ENCODE measurements around the gene GAPDH. TPM values are rescaled to one million over a fixed set of nuclear protein-coding genes. Genes with fewer than 3 reads are reported as not detected.
A peak's percentile ranks its signal among the peaks of the same experiment; 100 is the strongest.
"Not testable (repeated sequence)": the region's sequence is repeated elsewhere in the genome, so short reads cannot be mapped to it uniquely, and the experiment has no call there.

Gene GAPDH
- polyA plus RNA-seq, 10 donors: 2,765 to 4,884 (median 4,736) TPM

DNA sequence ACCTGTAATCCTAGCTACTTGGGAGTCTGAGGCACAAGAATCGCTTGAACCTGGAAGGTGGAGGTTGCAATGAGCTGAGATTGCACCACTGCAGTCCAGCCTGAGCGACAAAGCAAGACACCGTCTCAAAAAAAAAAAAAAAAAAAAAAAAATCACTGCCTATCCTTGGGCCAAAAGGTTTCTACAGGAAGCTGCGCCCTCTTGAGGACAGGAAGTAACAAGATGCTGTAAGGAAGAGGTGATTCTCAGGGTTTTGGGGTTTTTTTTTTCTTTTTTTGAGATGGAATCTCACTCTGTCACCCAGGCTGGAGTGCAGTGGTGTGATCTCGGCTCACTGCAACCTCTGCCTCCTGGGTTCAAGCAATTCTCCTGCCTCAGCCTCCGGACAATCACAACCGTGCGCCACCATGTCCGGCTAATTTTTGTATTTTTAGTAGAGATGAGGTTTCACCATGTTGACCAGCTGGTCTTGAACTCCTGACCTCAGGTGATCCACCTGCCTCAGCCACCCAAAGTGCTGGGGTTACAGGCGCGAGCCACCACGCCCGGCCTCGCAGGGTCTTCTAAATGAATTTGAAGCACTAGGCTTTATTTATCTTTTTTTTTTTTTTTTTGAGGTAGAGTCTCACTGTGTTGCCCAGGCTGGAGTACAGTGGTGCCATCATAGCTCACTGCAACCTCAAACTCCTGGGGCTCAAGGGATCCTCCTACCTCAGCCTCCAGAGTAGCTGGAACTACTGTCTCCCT lies 23.9 kb downstream of the GAPDH start:
- peak in 1 of 3 donors; percentile 66 for DNase-seq

GRCh38 chr12:6559500-6559899 lies 25.2 kb downstream of the GAPDH start:
- no peak for DNase-seq

DNA sequence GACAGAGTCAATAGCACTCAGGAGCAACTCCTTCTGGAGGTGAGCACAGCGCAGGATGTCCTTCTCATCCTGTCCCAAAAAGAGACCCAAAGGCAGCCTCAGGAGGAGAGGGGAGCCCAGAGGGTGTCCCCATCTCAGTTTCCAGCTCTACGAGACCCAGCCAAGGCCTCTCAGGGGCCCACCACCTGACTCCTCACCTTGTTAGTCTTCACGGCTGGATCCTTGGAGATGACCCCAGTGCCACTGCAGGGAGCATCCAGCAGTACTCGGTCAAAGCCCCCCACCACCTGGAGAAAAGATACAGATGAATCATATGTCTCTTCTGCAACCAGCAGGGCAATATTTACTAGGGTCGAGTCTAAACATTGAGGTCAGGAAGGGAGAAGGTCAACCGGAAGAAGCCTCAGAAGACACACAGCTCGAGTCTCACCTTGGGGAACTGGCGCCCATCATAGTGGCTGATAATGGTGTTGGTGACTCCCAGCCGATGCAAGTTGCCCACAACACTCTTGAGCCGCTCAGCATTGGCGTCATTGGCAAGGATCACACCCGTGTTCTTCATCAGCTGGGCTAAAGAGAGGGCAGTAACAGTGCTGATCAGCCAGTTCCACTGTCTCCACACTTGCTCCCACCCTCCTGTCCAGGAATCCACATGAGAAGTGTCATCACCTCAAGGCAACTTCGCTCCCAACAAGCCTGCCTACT lies 26.3 kb downstream of the GAPDH start:
- no peak for DNase-seq

- DNase-seq: no peak
These were observed 28.6 kb downstream of the GAPDH start for GRCh38 chr12:6562881-6563280.

GRCh38 chr12:6563448-6564050 lies 29.2 kb downstream of the GAPDH start:
- peak in 1 of 3 donors; percentile 63 for DNase-seq

GRCh38 chr12:6567112-6567670 lies 32.9 kb downstream of the GAPDH start:
- no peak for DNase-seq

DNA sequence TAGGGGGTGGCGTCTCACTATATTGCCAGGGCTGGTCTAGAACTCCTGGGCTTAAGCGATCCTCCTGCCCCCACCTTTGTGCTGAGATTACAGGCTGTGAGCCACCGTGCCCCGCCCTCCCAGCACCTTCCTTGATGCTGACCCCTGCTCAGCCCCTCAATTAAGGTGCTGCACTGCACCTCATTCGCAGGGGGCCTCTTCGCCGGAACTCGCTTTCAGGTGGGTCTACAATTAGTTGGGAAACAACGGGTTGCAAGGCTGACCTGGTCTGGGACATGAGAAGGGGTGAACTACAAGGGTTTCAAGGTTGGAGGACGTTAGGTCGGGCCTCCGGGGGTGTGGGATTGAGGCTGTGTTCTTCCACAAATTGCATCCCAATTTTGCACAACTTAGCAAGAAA lies 35.0 kb downstream of the GAPDH start:
- no peak for DNase-seq

DNA sequence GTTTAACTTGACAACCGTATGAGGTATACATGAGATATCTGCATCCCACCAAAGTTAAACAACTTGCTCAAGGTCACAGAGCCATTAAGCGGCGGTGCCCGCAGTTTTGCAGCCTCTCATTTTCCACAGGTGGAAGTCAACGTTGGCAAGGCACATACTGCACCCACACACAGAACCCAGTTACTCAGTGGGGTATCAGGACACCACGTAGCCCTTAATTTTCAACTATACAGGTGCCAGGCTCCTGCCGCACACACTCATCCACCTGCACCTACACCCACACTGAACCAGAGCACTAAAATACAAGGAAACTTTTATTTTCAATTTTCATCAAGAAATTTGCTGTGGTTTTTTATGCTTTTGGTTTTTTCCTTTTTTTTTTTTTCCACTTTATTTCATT lies 35.5 kb downstream of the GAPDH start:
- DNase-seq: no peak

- DNase-seq: peak in 1 of 3 donors; percentile 66
These were observed 36.1 kb downstream of the GAPDH start for GRCh38 chr12:6570264-6570887.

DNA sequence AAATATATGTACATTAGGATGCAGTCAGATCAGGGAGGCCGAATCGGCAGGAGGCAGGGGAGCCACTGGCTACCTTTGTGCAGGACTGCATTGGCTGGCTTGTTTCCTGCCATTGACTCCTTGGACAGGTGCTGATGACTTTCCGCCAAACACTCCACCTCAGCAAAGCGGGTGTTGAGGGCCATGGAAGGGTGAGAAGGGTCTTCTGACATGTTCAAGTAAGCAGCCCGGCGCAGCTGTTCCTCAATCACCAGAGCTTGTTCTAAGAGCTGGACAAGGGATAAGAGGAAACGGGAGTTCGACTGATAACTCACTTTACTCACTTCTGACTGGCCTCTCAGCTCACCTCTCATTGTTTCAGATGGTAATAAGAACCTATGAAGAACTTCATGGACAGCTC lies 38.7 kb downstream of the GAPDH start:
- no peak for DNase-seq

GRCh38 chr12:6574576-6575295 lies 40.4 kb downstream of the GAPDH start:
- DNase-seq: no peak

DNA sequence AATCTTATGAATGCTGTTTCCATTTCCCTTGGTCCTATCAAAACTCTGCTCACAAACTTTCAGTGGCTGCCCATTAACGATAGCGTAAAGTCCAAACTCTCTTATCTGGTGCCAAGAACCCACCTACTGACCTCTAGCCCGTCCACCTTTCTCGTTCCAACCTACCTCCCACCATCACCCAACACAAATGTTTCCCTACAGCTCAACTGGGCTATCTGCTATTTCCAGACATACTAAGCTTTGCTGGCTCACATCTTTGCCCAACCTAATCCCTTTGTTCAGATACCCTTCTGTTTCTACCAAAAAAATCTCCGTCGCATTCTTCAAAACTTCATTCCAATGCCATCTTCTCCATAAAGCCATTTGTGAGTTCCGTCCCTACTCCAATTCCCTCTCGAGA lies 41.3 kb downstream of the GAPDH start:
- no peak for DNase-seq

- no peak for DNase-seq
These were observed 47.9 kb downstream of the GAPDH start for GRCh38 chr12:6582196-6582595.

- DNase-seq: no peak
These were observed 48.6 kb downstream of the GAPDH start for GRCh38 chr12:6582959-6583358.

DNA sequence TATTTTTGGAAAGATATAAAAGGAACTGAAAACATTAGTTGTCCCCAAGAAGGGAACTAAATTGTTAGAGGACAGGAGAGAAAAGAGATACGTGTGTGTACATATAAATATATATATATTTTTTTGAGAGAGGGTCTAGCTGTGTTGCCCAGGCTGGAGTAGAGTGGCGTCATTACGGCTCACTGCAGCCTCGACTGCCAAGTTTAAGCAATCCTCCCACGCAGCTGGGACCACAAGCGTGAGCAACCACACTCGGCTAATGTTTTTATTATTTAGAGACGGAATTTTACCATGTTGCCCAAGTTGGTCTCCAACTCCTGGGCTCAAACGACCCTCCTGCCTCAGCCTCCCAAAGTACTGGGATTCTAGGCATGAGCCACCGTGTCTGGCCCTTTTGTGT lies 50.0 kb downstream of the GAPDH start:
- no peak for DNase-seq

GRCh38 chr12:6586569-6586968 lies 52.3 kb downstream of the GAPDH start:
- DNase-seq: not testable (repeated sequence)

Other genes with a start within 250 kb of the GAPDH start
- gene PLEKHG6, start 223.8 kb upstream of the GAPDH start, polyA plus RNA-seq (ENCODE audit: insufficient read length in 10 of 10): 1 to 10 TPM in 4 of 10 donors, under 1 TPM in 6; 0.10 to 2.5 (median 0.88) TPM
- gene TNFRSF1A, start 192.4 kb upstream of the GAPDH start, polyA plus RNA-seq (ENCODE audit: insufficient read length in 10 of 10): 10 to 100 TPM; 55.2 to 91.6 (median 67.5) TPM
- 1 to 10 TPM in 1 of 10 donors, under 1 TPM in 5, not detected in 4; 0.36 to 1.2 (median 0.40) TPM for gene SCNN1A, start 159.0 kb upstream of the GAPDH start, polyA plus RNA-seq (ENCODE audit: insufficient read length in 10 of 10)
- gene LTBR, start 150.4 kb upstream of the GAPDH start, polyA plus RNA-seq (ENCODE audit: insufficient read length in 10 of 10): 10 to 100 TPM; 28.5 to 44.4 (median 35.7) TPM
- 1 to 10 TPM in 4 of 10 donors, under 1 TPM in 6; 0.34 to 5.9 (median 0.86) TPM for gene CD27, start 89.6 kb upstream of the GAPDH start, polyA plus RNA-seq (ENCODE audit: insufficient read length in 10 of 10)
- 10 to 100 TPM in 3 of 10 donors, 1 to 10 TPM in 7; 5.4 to 11.6 (median 9.0) TPM for gene TAPBPL, start 82.5 kb upstream of the GAPDH start, polyA plus RNA-seq (ENCODE audit: insufficient read length in 10 of 10)
- 10 to 100 TPM in 4 of 10 donors, 1 to 10 TPM in 6; 6.6 to 18.1 (median 9.0) TPM for gene VAMP1, start 63.8 kb upstream of the GAPDH start, polyA plus RNA-seq (ENCODE audit: insufficient read length in 10 of 10)
- 100 to 1,000 TPM; 117 to 156 (median 137) TPM for gene MRPL51, start 41.3 kb upstream of the GAPDH start, polyA plus RNA-seq (ENCODE audit: insufficient read length in 10 of 10)
- gene NCAPD2, start 40.4 kb upstream of the GAPDH start, polyA plus RNA-seq (ENCODE audit: insufficient read length in 10 of 10): 10 to 100 TPM; 28.4 to 52.4 (median 37.9) TPM
- 10 to 100 TPM; 19.8 to 37.0 (median 30.3) TPM for gene IFFO1, start 21.5 kb downstream of the GAPDH start, polyA plus RNA-seq (ENCODE audit: insufficient read length in 10 of 10)
- 10 to 100 TPM; 18.6 to 26.9 (median 23.8) TPM for gene NOP2, start 33.8 kb downstream of the GAPDH start, polyA plus RNA-seq (ENCODE audit: insufficient read length in 10 of 10)
- gene CHD4, start 72.9 kb downstream of the GAPDH start, polyA plus RNA-seq (ENCODE audit: insufficient read length in 10 of 10): 100 to 1,000 TPM; 125 to 170 (median 147) TPM
- gene LPAR5, start 101.4 kb downstream of the GAPDH start, polyA plus RNA-seq (ENCODE audit: insufficient read length in 10 of 10): 1 to 10 TPM in 9 of 10 donors, under 1 TPM in 1; 0.99 to 2.3 (median 1.5) TPM
- 1 to 10 TPM; 2.1 to 3.8 (median 2.5) TPM for gene ACRBP, start 112.9 kb downstream of the GAPDH start, polyA plus RNA-seq (ENCODE audit: insufficient read length in 10 of 10)
- 10 to 100 TPM; 43.7 to 54.1 (median 48.9) TPM for gene ING4, start 128.6 kb downstream of the GAPDH start, polyA plus RNA-seq (ENCODE audit: insufficient read length in 10 of 10)
- 10 to 100 TPM; 40.6 to 62.3 (median 47.0) TPM for gene ZNF384, start 154.9 kb downstream of the GAPDH start, polyA plus RNA-seq (ENCODE audit: insufficient read length in 10 of 10)
- 1 to 10 TPM; 2.6 to 7.0 (median 4.4) TPM for gene PIANP, start 166.3 kb downstream of the GAPDH start, polyA plus RNA-seq (ENCODE audit: insufficient read length in 10 of 10)
- 10 to 100 TPM; 55.6 to 66.6 (median 61.9) TPM for gene COPS7A, start 189.5 kb downstream of the GAPDH start, polyA plus RNA-seq (ENCODE audit: insufficient read length in 10 of 10)
- 100 to 1,000 TPM; 114 to 157 (median 128) TPM for gene MLF2, start 218.6 kb downstream of the GAPDH start, polyA plus RNA-seq (ENCODE audit: insufficient read length in 10 of 10)
- gene PTMS, start 231.8 kb downstream of the GAPDH start, polyA plus RNA-seq (ENCODE audit: insufficient read length in 10 of 10): 100 to 1,000 TPM; 245 to 421 (median 350) TPM
- 1 to 10 TPM in 1 of 10 donors, under 1 TPM in 9; 0.30 to 1.2 (median 0.53) TPM for gene LAG3, start 238.0 kb downstream of the GAPDH start, polyA plus RNA-seq (ENCODE audit: insufficient read length in 10 of 10)

Data from muscle of back (tissue), 11 donors.